ENCODE measurements around the gene UNC5CL. TPM values are rescaled to one million over a fixed set of nuclear protein-coding genes. Genes with fewer than 3 reads are reported as not detected.

Gene UNC5CL
- polyA plus RNA-seq, 3 donors: 5.1 to 10.7 (median 9.4) TPM

DNA sequence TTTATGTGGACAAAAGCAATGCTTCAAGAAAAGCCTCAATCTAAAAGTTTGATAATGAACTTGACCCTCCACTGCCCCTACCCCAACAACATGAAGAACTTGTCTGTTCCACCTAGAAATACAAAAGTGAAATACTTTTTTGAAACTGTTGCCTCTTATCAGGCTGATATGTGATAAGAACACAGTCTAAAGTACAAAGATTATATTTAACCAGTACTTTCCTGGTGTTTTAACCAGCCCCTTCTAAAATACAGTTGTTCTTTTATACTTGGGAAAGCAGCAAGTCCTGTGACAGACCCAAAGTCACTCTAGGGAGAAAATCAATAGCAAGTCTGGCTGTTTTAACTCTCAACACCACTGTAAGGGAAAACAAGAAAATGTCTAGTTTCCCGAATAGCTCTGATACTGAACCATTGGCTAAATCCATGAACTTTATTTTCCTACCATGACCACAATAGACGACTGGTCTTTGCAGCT, 26.6 kb upstream of the UNC5CL start:
- DNase-seq: no peak

DNA sequence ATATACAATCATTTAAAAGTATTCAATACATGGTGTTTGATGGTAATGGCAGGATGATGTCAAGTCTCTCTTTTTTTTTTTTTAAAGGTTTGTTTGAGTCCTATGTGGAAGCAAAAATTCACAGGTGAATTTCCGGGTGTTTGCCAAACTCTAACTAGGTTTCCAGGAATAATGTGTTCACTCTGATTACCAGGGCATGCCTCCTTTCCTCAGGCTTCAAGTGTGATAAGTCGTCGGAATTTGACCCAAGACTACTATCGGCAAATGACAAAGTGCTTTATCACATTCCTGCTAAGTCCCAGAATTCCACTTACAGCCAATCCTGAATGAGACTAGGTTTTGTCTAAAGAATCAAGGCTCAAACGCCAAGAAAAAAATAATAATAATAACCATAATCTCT, 25.8 kb upstream of the UNC5CL start:
- DNase-seq: no peak

DNA sequence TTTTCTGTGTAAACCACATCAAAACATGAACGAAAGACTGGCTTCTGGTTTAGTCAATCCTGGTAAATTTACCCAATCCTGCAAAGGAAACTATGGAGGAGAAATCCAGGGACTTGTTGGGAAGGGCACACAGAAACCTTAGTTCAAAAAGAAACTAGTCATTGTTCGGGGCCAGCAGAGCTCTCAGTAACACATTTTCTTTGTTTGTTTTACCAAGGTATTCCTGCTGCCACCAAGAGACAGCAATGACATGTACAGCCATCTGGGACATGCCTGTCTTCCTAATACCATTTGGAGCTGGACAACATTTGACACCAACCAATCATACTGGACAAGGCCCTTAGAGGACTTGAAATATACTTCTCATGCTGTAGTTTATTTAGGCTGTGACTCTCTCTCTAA, 24.9 kb upstream of the UNC5CL start:
- no peak for DNase-seq

DNA sequence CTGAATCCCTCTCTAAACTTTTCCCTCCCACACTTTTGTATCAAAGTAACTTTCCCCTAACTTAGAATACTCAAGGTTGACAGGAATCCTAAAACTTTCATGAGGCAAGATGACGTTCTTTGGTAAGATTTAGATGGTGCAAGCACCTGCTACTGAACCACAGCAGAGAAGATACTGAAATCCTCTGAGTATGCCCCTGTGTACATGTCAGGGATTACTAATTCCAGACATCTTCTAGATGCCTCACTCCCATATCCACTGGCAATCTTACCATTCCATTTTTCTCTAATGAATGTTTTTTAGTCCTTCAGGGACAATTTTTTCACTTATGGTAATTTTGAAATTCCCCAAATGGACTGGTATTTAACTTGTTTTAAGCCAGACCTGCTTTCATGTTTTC, 23.0 kb upstream of the UNC5CL start:
- no peak for DNase-seq

DNA sequence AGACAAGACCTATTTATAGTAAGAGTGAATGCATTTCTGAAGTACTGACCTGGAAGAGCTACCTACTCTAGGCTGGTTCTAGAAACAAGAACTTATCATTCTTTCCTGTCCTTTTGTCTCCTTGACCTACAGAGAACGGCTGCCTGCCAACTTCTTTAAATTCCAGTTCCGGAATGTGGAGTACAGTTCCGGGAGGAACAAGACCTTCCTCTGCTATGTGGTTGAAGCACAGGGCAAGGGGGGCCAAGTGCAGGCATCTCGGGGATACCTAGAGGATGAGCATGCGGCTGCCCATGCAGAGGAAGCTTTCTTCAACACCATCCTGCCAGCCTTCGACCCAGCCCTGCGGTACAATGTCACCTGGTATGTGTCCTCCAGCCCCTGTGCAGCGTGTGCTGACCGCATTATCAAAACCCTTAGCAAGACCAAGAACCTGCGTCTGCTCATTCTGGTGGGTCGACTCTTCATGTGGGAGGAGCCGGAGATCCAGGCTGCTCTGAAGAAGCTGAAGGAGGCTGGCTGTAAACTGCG, 22.2 kb upstream of the UNC5CL start:
- no peak for DNase-seq

DNA sequence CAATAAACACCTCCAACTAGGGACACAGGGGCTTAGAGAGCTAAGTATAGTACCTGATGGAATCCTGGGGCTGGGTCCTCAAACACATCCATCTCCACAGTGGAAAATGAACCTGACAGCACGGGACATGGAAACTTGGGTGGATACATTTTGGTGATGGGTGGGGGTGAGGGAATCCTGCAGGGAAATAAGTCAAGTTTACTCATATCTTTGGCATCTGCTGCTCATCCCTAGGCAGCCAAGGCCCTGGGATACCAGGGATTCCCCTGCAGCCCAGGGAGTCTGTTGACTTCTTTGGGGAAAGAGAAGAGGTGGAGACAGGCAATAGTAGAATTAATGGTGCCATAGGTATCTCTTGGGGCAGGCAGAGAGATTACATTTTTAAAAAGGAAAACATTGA, 20.5 kb upstream of the UNC5CL start:
- no peak for DNase-seq

DNA sequence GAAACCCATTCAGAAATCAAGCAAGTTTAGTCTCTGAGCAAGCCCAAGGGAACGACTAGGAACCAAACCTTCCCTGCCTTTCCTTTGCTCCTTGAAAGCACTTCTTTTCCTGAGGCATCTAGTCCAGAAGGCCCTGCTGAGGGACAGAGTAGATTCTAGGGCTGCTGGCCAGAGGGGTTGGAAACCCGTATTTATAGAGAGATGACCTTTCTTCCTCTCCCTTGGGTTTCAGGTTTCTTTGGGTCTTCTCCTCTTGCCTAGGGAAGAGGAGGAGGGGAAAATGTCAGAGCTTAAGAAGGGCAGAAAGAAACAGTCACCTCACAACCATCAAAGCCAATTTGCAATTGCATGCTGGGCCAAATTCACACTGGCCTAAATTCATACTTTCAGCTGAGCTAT, 19.8 kb upstream of the UNC5CL start:
- no peak for DNase-seq

DNA sequence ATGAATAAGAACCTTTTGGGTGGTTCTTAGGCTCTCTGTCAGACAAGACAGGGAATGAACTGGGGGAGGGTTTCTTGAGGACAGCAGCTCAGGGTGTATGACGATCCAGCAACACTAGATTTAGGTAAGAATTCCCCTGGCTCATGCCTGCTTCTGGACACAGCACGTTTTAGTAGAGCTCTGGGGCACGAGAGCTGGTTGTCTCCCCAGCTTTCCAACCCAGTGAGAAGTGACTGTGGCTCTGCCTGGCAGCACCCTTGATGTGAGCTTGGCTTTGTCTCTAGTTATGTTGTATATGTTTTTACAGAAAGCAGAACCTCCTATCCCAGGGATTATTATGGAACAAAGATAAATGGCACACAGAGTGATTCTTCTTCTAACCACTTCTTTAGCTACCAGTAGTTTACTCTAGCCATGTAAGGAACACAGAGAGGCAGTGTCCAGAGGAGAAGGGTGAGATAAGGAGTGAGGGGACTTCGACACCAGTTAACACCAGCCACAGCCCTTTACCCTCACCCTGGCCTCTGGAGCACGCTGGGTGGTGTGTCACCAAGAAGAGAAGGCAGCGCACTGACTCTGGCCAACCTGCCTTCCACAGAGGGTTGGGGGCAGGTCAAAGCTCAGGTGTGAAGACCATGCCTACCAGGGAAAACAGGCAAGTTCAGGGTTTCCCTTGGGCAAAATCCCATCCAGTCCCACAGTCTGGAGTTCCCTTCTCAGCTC, 17.9 kb upstream of the UNC5CL start:
- no peak for DNase-seq

DNA sequence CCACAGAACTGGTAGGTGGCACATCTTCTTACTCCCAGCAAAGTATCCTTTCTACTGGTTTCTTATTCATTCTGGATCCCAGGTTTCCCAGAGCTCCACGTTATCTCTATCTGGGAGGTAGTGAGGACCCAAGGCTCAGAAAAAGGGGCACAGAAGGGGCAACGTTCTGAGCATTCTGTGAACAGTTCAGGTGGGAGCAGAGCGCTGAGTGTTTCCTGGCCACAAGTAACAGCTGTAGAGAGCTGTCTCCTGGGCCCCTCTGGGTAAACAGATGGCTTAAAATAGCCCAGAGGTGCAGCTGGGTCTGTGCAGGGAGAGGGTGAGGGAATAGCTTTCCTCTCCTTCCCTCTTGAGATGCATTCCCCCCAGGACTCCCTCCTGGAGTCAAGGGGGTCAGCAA, 16.1 kb upstream of the UNC5CL start:
- no peak for DNase-seq

DNA sequence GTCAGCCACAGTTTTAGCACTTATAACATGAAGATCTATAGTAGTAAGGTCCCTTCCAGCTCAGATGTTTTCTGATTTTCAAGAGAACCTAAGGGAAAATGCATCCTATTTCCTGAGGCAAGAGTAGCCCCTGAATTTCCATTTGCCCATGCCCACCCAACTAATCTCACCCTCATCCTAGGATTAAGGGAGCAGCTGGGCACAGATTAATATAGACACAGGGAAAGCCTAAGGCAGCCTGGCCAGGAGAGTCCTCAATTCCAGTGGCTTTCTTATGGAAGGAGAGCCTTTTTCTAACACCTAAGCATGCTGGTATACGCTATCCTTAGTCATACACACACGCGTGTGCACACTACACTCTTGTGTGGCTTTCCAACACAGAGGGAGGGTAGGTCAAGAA, 15.5 kb upstream of the UNC5CL start:
- no peak for DNase-seq

DNA sequence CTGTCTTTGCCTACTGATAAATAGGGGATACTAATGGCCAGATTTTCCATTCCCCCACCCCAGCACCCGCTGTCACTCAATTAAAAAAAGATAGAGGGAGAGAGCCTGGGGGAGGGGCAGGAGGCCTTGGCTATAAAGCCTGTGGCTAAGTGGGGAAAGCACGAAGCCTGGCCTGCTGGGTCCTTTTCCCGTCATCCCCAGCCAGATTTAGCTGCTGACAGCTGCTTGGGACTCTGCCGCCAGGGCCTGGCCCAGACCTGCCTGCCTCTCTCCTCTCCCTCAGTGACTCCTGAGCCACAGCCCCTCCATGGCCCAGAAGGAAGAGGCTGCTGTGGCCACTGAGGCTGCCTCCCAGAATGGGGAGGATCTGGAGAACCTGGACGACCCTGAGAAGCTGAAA, 14.0 kb upstream of the UNC5CL start, which contains the start of gene APOBEC2:
Gene APOBEC2, plus strand, starts transcription at position 162 of the 400 bp plus-strand sequence. Its CDS starts 146 bp downstream, at position 308.
- no peak for DNase-seq

DNA sequence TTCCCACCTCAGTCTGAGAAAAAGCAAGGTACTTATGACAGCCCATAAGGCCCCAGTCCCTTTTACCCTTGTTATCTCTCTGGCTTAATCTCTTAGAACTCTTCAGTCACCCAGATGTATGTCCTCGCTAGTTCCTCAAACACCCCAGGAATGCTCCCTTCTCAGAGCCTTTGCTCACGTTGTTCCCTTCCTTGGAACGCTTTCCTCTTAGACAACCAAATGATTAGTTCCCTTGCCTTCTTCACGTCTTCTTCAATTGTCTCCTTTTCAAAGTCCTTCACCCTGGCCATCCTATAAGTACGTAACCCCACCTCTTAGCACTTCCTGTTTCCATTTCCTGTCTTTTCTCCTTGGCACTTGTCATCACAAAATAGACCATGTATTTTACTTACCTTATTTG, 12.9 kb upstream of the UNC5CL start:
- no peak for DNase-seq

DNA sequence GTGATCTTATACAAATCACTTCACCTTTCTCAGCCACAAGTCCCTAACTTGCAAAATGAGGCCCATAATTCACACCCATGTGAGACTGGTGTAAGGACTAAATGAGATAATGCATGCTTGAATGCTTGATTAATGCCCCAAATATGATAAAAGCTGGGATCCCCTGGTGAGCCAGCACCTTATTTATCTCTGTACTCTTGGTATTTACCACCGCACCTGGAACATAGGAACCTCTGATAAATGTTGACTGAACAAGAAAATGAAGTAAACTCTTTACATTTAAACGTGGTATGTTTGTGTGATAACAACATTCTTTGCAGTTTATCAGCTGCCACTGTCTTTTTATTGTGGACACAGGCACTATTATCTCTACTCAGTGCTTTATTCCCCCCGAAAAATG, 11.5 kb upstream of the UNC5CL start:
- no peak for DNase-seq

DNA sequence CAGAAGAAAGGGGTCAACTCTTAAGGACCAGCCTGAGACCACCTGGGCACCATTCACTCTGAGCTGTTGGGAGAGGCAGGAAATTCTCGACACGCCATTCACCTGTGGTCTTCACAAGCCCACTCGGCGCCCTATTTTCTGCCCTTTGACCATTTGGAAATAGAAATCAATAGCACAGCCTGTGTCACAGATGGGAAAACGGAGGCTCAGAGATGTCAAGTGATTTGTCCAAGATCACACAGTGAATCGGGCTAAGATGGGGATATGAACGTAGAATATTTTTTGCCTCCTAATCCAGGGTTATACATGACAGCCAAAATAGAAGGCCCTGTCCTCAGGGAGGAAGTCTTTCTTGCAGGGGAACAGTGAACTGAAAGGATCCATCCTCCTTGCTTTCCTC, 10.9 kb upstream of the UNC5CL start:
- no peak for DNase-seq

DNA sequence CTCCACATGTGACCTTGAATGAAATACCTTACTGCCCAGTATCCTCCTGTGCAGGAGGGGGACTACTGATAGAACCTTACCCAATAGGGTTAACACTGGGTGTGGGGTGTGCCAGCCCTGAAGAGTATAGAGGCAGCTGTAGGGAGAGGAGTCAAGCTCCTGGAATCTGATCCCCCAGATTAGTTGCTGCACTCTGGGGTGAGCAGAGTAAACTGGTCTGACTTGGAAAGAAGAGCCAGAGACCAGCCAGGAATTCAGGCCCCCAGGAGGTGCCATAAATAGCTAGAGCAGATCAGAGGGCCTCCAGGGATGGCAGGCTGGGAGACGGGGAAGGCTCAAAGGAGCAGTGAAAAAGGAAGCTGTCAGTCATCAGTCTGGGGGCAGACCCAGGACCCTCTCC, 10.5 kb upstream of the UNC5CL start:
- no peak for DNase-seq

DNA sequence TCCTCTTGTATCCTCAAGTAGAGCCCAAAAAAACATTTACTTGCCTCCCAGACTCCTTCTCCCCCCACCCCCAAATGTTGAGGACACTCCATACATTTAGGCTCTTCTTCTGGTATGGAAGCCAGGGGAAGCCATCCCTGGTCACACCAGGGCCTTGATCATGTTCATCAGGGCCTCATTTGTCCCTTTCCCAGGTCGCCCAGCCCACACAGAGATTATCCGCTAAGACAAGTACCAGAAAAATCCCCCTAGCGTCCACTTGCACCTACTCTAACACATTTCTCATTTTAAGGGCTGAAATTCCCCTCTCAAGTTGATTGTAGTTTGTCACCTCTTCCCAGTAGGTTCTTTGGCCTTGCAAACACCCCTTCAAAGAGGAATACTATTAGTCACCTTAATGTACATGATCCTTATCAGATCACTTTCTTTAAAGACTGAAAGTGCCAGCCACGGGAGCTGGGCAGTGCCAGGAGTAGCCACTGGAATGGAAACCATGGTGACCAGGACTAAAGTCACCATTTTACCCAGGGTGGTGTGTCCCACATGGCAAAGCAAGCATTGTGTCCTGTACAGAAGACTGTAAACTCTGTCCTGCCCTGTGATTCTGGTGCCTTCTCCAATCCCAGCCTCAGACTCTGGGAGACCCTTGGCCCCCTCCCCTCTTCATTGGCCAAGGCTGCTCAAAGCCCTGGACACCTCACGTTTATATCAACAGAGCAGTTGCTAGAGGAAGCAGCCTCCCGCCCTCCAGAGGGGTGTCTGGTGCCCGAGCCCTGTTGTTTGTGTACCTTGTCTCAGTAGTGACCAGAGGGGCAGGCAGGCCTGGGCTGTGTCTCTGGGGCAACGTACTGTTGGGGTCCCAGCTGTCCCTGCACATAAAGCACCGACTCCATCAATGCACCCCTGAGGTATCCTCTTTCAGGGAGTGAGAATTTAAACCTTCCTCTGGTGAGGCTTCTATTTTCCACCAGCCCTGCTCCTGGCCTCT, 9.0 kb upstream of the UNC5CL start:
- no peak for DNase-seq

DNA sequence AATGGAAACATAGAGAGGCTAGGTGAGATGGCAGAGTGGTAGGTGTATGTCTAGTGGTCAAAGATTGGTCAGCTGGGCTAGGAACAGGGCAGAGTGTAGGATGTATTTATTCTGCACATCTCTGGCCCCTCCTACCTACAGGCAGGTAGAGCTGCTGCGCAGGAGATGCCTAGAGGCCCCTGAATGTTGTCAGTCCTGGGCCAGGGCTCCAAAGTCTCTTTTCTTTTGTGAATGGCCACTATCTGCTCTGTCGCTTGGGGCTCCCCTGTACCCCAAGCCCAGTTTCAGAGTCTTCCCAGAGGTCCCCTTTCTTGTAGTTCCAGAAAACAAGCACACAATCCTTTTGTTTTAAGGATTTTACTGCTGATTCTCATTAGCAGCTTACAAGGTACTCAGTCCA, 8.3 kb upstream of the UNC5CL start:
- no peak for DNase-seq

DNA sequence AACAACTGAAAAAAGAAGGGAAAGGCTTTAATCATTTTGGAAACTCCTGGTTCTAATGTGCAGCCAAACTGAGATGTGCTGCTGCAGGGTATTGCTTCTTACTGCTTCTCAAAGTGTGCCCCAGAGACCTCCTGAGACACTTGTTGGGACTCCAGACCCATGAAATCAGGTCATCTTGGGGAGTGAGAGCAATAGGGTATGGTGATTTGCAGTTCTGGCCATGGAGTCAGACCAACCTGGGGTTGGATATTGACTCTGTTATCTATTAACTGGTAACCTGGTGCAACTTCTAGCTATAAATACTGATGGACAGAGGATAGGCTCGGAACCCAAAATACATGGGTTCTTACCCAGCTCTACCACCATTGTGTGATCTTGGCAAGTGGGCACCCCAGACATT, 7.1 kb upstream of the UNC5CL start:
- DNase-seq: no peak

DNA sequence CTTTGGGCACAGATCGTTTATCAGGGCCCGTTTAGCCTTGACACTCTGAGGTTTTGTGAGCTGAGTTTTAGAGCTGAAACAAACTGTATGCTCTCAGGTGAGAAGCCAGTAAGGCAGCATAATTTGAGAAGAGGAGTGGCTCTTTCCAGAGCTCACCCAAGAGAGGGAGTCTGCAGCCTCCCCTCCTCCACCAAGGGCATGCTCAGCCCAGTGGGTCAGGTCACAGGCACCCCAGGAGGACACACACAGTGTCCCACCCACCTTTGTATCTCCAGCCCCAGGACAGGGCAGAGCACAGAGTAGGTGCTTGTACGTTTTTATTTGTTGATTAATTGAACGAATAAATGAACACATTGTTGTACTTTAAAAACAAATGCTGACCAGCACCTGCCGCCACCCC, 6.6 kb upstream of the UNC5CL start:
- no peak for DNase-seq

DNA sequence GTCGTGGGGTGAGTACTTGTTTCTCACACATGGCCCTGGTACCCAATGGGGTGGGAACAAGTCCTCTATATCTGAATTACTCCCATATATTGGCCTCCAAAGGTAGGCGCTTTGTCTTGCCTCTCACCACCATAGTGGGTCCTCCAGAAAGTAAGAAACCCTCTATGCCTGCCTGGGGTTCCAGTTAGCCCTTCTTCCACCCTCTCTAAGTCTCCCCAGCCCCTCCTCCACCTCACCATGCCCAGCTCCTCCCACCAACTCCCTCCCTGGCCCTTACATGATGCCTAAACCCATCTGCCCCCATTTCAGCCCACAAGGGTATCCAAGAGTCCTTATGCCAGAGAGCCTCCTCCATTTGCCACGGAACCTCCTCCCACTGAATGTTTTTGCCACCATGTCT, 4.1 kb upstream of the UNC5CL start:
- DNase-seq: no peak

DNA sequence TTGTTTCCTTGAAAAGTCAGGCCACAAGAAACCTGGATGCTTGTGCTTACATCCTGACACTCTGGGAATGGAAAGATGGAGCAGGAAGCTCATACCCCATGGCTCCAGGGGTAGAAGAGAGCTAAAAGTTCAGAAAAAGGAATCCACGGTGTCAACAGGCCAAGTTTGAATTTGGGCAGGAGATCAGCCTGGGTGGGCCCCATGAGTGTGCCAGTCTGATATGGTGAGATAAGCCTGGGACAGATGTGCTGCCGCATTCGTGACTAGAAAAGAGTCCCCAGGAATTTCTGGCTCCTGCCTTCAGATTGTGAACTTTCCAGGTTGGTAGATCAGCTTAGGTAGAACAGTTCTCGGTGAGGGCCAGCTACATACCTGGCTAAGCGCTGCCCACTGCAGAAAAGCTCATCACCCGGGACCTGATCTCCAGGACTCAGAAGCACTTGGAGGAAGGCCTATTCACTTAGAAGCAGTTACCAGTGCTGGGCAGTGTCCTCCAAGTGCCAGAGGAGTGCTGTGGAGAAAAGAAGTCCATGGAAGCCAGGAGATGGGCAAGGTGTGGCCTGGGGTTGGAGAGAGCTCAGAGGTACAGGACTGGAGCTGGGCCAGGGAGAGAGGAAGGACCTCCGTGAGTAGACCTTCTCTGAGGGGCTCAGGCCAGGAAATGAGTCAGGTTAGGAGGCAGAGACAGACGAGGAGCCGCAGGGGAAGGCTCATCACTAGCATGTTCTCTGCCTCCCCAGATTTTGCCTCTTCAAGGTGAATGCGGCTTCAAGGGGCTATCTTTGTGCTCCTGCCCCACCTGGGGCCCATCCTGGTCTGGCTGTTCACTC, 3.4 kb upstream of the UNC5CL start, which contains the start of gene TSPO2:
Gene TSPO2, plus strand, starts transcription at position 242 of the 830 bp plus-strand sequence. Its CDS starts 519 bp downstream, at position 761.
- no peak for DNase-seq
